ENCODE measurements around the gene MED12. TPM values are rescaled to one million over a fixed set of nuclear protein-coding genes. Genes with fewer than 3 reads are reported as not detected.

Gene MED12
- total RNA-seq, 1 donor = 31.5 TPM

GRCh38 chrX:71098951-71099506 is 19.4 kb upstream of the MED12 start:
- TF ChIP-seq, protein P1, sequence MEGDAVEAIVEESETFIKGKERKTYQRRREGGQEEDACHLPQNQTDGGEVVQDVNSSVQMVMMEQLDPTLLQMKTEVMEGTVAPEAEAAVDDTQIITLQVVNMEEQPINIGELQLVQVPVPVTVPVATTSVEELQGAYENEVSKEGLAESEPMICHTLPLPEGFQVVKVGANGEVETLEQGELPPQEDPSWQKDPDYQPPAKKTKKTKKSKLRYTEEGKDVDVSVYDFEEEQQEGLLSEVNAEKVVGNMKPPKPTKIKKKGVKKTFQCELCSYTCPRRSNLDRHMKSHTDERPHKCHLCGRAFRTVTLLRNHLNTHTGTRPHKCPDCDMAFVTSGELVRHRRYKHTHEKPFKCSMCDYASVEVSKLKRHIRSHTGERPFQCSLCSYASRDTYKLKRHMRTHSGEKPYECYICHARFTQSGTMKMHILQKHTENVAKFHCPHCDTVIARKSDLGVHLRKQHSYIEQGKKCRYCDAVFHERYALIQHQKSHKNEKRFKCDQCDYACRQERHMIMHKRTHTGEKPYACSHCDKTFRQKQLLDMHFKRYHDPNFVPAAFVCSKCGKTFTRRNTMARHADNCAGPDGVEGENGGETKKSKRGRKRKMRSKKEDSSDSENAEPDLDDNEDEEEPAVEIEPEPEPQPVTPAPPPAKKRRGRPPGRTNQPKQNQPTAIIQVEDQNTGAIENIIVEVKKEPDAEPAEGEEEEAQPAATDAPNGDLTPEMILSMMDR (IDR thresholded peaks at IDR 0.05; ENCODE audit: insufficient read depth, low read depth, low read length) = no peak
- DNase-seq (ENCODE audit: low read depth) = no peak

GRCh38 chrX:71099736-71100135 is 18.7 kb upstream of the MED12 start:
- TF ChIP-seq, protein P1 (IDR thresholded peaks at IDR 0.05; ENCODE audit: insufficient read depth, low read depth, low read length) = no peak
- no peak overlapping the region for H3K4me3 ChIP-seq (ENCODE audit: low read depth, low read length)
- no peak for DNase-seq (ENCODE audit: low read depth)

More at GRCh38 chrX:71098951-71099506, 19.4 kb upstream of the MED12 start:
- no peak overlapping the region for H3K4me3 ChIP-seq (ENCODE audit: low read depth, low read length)

DNA sequence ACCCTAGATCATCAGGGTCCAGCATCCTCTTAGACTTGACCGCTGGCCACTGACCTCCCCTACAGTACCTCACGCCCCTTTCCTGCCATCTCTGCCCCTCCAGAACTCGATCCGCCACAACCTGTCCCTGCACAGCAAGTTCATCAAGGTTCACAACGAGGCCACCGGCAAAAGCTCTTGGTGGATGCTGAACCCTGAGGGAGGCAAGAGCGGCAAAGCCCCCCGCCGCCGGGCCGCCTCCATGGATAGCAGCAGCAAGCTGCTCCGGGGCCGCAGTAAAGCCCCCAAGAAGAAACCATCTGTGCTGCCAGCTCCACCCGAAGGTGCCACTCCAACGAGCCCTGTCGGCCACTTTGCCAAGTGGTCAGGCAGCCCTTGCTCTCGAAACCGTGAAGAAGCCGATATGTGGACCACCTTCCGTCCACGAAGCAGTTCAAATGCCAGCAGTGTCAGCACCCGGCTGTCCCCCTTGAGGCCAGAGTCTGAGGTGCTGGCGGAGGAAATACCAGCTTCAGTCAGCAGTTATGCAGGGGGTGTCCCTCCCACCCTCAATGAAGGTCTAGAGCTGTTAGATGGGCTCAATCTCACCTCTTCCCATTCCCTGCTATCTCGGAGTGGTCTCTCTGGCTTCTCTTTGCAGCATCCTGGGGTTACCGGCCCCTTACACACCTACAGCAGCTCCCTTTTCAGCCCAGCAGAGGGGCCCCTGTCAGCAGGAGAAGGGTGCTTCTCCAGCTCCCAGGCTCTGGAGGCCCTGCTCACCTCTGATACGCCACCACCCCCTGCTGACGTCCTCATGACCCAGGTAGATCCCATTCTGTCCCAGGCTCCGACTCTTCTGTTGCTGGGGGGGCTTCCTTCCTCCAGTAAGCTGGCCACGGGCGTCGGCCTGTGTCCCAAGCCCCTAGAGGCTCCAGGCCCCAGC is 17.6 kb upstream of the MED12 start:
- no peak overlapping the region for H3K4me3 ChIP-seq (ENCODE audit: low read depth, low read length)
- TF ChIP-seq, protein P1 (IDR thresholded peaks at IDR 0.05; ENCODE audit: insufficient read depth, low read depth, low read length) = no peak
- no peak for DNase-seq (ENCODE audit: low read depth)

DNA sequence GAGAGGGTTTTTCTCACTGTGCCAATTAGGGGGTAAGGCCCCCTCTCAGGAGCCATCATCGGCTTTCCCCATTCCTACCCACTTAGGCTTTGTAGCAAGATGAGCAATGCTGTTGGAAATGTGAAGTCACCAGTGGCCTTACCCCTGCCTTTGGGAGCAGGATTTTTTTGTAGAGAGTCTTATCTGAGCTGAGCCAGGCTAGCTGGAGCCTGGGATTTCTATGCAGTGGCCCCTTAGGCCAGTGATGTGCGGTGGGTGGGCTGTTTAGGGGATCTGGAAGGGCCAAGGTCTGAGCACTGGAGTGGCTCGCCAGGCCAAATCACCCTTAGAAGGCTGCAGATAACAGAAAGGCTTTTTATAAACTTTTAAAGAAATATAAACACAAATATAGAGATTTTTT is 16.1 kb upstream of the MED12 start:
- H3K4me3 ChIP-seq (ENCODE audit: low read depth, low read length) = no peak overlapping the region
- DNase-seq (ENCODE audit: low read depth) = no peak
- TF ChIP-seq, protein P1 (IDR thresholded peaks at IDR 0.05; ENCODE audit: insufficient read depth, low read depth, low read length) = no peak

DNA sequence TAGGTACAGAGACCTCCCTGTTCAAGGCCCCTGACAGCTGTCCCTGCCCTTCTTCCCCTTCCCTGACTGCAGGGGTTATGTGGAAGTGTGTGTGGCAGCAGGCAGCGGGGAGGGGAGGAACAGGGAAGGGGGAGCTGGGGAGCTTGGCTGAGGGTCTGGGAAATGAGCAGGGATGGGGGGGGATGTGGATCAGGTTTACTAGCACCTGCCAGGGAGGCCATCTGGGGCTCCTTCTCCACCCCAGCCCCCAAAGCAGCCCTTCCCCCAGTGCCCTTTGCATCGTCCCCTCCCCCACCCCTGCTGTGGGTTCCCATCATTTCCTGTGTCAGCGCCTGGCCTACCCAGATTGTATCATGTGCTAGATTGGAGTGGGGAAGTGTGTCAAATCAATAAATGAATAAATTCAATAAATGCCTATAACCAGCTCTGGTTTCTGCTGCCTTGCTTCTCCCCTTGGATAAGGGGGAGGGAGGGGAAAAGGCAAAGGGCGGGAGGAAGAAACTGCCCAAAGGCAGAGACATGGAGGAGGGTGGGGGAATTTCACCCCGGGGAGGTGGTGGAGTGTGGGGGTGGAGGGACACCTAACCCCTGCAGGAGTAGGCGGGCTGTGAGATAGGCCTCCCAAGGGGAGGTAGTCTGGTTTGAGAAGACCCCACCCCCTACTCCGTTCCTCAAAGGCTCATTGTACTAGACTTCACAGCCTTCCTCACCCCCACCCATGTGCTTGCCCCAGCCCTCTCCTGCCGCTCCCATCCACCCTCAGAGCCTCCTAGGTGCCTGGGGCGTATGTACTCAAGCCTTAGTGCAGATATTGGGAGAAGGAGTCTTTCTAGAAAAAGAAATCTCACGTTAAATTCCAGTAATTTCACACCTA is 15.0 kb upstream of the MED12 start:
- DNase-seq (ENCODE audit: low read depth) = no peak
- no peak overlapping the region for H3K4me3 ChIP-seq (ENCODE audit: low read depth, low read length)
- TF ChIP-seq, protein P1 (IDR thresholded peaks at IDR 0.05; ENCODE audit: insufficient read depth, low read depth, low read length) = no peak

DNA sequence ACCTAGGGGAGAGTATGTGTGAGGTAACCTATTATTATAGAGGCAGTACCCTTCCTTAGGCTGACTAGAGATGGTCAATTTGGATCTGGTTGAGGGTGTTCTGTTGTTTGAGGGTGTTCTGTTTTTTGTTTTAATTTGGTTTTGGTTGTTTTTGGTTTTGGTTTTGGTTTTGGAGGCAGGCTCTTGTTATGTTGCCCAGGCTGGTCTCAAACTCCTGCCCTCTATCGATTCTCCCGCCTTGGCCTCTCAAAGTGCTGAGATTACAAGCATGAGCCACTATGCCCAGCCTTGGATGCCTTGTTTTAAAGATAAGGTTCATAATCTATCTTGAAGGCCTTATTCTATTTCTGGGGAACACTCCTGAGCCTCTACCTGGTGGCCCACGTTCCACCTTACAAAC is 12.8 kb upstream of the MED12 start:
- DNase-seq (ENCODE audit: low read depth) = no peak
- H3K4me3 ChIP-seq (ENCODE audit: low read depth, low read length) = no peak overlapping the region
- TF ChIP-seq, protein P1 (IDR thresholded peaks at IDR 0.05; ENCODE audit: insufficient read depth, low read depth, low read length) = no peak

Measured in fibroblast of villous mesenchyme (primary cell).